Activated CD4-positive, alpha-beta T cell treated with anti-CD3 and anti-CD28 coated beads, Interleukin-2, amount 50 U/mL, for 24 hours (primary cell): ENCODE data around the gene HBZ.
"Not testable (repeated sequence)": the region's sequence is repeated elsewhere in the genome, so short reads cannot be mapped to it uniquely, and the experiment has no call there.

Source experiments
- DNase-seq, 2 donors: peaks; one replicate each; pipeline ENCODE4 v3.0.0-alpha.2; 2020; ENCODE audit warnings: low read depth in 1 of 2, low spot score in 1 of 2

Gene HBZ

DNA sequence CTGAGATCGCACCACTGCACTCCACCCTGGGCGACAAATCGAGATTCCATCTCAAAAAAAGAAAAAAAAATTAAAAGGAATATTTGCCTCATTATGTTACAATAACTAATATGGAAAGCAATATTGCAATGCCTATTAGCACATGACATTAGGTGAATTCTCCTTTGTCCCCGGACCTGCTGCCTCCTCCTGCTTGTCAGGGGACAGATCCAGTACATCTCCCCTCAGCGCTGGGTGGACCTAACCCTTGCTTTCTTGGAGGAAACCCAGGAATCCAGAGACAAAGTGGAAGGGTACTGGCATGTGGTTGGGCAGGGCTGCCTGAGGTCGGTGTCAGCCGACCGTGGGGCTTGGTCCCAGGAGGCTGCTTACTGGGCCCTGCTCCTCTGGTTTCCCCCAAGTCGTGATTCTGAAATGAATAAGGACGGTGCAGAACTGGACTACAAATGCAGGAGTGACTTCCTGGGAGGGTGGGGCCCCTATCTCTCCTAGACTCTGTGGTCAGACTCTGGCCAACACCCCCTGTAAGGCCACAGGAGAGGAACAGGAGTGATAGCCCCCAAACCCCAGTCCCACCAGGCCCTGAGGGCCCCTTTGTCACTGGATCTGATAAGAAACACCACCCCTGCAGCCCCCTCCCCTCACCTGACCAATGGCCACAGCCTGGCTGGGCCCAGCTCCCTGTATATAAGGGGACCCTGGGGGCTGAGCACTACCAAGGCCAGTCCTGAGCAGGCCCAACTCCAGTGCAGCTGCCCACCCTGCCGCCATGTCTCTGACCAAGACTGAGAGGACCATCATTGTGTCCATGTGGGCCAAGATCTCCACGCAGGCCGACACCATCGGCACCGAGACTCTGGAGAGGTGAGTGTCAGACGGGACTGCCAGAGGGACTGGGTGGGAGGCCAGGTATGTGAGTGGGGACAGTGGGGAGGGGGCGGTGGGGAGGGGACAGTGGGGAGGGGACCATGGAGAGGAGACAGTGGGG, at the start of gene HBZ:
Gene HBZ (plus strand): TSS at position 504 of the 988 bp plus-strand sequence. CDS start 266 bp downstream, at position 770.
- DNase-seq: no peak

- DNase-seq: no peak
Observed at GRCh38 chr16:104355-104754, 48.1 kb upstream of the HBZ start.

DNA sequence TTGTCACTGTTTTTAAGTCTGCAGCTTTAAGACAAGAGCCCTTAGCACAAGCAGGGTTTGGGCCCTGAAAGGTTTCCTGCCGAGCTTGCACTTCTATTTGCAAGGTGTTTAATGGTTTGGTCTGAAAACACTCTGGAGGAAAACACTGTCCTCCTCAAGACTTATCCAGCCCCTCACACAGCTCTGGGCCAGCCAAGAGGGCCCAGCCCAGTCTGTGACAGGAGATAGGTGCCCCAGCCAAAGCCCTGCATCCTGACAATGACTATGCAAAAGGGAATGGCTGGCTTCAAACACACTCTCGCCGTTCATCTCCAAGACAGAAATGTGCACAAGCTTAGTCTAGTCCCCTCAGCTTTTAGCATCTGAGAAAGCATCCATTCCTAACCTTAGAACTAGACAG, 47.5 kb upstream of the HBZ start:
- DNase-seq: no peak

DNA sequence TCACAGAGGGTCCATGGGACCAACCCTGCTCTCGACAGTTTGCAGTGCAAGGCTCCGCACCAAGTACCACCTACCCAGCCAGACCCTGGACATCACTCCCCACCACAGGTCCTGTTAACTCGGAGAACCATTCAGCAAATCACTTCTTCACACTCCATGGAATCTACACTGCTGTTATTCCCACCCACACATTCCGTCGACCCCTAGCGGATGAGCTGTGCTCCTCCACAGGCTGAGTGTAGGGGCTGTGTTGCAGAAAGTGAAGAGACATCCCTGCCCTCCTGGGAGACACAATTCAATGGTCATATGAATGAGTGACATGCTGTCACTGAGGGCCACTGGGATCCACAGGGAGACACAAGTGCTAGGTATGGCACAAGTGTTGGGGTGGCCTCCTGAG, 46.9 kb upstream of the HBZ start:
- no peak for DNase-seq

DNA sequence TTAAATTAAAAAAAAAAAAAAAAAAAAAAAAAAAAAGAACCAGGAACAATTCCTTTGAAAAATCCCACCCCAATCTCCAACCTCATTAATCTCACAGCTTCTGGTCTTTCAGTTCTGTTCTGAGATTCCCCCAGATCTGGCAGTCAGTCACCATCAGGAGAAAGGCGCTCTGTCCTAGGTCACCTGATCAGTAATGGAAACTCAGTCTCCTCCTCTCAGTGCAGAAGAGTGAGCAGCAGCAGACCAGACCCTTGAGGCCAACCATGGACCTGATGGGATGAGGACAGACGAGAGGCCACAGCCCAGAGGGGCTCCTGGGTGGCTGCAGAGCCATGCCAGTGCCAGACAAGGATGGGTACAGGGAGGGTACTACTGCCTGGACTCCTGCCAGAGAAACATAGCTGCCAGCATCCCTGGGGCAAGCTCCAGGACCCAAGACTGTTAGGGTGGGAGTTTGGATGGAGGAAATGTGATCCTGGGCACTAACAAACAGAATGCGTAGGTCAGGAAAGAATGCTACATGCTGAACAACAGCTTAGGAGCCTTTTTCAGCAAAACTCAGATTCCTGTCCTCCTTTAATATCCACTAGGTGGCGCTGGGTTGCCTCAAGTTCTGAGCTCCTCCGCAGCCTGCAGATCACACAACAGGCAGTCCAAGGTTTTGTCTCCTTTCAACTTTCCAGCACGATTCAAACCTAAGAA, 45.7 kb upstream of the HBZ start:
- peak in 1 of 2 donors; percentile 59 for DNase-seq

GRCh38 chr16:112153-112840, 40.1 kb upstream of the HBZ start:
- DNase-seq: no peak

DNA sequence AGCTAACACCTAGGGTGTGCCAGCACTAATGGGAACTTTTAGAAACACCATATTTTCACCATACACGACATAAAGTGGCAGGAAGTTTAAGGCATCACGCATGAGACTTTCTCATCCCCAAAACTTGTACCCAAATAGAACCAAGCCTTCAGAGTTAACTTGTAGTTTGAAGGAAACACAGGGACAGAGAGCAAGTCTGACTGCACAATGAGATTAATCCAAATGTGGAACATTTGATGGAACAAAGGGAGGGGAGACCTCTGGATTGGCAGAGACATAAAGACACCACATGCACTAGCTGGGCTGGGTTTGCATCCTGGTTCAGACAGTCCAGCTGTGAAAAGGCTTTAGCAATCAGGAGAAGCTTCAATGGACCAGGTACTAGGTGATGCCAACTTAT, 38.1 kb upstream of the HBZ start:
- DNase-seq: no peak

- DNase-seq: no peak
Observed at GRCh38 chr16:116015-116414, 36.4 kb upstream of the HBZ start.

- peak; percentile 32 to 49 for DNase-seq
Observed at GRCh38 chr16:117379-118365, 34.8 kb upstream of the HBZ start.

- DNase-seq: no peak
Observed at GRCh38 chr16:118857-119256, 33.6 kb upstream of the HBZ start.

GRCh38 chr16:119295-119694, 33.1 kb upstream of the HBZ start:
- no peak for DNase-seq

GRCh38 chr16:119835-120491, 32.5 kb upstream of the HBZ start:
- DNase-seq: no peak

DNA sequence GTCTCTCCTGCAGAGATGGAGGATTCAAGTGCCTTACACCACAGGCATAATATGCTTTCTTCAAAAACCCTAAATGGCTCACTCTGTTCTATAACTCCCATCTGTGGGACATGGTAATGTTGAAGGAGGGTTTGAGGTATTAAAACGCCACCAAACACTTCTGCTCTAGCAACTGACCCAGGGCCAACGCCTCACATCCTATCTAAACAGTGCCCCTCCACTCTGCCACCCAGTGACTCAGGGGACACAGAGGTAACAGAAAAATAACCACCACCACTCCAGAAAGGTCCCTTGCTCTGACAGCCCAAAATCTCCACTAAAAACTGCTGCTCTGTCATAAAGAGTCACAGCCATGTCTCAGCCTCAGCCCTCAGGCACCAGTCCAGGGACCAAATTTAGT, 31.7 kb upstream of the HBZ start:
- DNase-seq: no peak

- no peak for DNase-seq
Observed at GRCh38 chr16:122361-122760, 30.1 kb upstream of the HBZ start.

- DNase-seq: not testable (repeated sequence)
Observed at GRCh38 chr16:123558-124350, 28.7 kb upstream of the HBZ start.

- no peak for DNase-seq
Observed at GRCh38 chr16:125011-125410, 27.4 kb upstream of the HBZ start.

GRCh38 chr16:129075-129474, 23.4 kb upstream of the HBZ start:
- DNase-seq: no peak

- DNase-seq: no peak
Observed at GRCh38 chr16:130533-131173, 21.8 kb upstream of the HBZ start.

DNA sequence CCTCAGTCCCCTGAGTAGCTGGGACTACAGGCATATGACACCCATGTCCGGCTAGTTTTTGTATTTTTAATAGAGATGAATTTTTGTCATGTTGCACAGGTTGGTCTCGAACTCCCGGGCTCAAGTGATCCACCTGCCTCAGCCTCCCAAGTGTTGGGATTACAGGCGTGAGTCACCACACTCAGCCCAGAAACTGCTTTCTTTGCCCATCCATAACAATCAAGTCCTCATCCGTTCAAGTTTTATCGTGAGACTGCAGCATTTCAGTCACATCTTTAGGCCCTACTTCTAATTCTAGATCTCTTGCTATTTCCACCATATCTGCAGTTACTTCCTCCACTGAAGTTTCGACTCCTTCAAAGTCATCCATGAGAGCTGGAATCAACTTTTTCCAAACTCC, 20.3 kb upstream of the HBZ start:
- DNase-seq: no peak
